ENCODE data around the gene CAMTA1. TPM values are rescaled to one million over a fixed set of nuclear protein-coding genes. Genes with fewer than 3 reads are reported as not detected.

The CAMTA1 gene
- total RNA-seq, 1 donor from 2014 or later, result 67.9 TPM

GRCh38 chr1:7032992-7033391, 247.7 kb downstream of the CAMTA1 start:
- DNase-seq (ENCODE audit: low spot score), result no peak

DNA sequence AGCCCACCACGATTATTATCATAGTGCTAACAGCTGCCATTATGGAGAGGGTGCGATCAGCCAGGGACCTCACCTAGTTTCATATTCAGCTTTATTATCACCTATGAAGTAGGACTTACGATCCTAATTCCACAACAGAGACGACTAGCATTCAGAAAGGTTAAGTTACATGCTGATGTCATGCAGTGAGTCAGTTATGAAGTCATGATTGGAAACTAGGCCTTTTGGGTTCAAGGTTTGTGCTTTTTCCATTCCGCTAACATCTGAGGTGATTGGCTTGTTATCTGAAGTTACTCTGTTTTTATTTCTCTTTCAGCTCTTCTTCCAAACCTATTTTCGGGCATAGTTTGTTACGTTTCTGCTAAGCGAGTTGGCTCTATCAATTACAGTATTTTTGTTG, 251.1 kb downstream of the CAMTA1 start:
- no peak for DNase-seq (ENCODE audit: low spot score)

DNA sequence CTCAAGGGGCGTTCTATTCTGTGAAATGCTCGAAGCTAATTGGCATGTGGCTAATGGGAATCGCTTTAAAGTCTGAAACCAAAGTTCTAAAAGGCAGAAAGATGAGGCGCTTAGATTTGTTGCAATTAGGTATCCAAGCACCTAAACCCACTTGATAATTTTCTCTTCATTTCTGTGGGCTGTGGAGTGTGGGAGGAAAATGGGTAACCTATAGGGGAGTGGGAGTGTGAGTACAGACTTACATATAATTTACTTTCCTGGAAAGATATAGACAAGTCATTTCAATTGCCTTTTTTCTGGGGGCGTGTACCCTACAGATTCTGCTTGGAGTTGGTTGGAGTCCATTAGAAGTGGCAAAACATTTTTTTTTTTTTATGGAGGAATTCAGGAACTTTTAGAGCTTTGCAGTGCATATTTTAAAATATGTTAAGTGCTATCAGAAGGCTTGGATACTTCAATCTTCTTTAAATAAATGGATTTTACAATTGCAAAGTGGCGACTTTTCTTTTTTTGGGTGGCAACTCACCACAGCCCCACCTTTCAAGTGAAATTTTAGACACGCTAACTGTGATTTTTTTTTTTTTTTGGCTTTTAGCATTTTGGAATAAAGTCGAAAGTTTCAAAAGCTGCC, 254.5 kb downstream of the CAMTA1 start:
- DNase-seq (ENCODE audit: low spot score), result no peak

- DNase-seq (ENCODE audit: low spot score), result no peak
These were observed 255.9 kb downstream of the CAMTA1 start for GRCh38 chr1:7040969-7041695.

- DNase-seq (ENCODE audit: low spot score), result no peak
These were observed 257.3 kb downstream of the CAMTA1 start for GRCh38 chr1:7042322-7043190.

- no peak for DNase-seq (ENCODE audit: low spot score)
These were observed 257.9 kb downstream of the CAMTA1 start for GRCh38 chr1:7043191-7043549.

DNA sequence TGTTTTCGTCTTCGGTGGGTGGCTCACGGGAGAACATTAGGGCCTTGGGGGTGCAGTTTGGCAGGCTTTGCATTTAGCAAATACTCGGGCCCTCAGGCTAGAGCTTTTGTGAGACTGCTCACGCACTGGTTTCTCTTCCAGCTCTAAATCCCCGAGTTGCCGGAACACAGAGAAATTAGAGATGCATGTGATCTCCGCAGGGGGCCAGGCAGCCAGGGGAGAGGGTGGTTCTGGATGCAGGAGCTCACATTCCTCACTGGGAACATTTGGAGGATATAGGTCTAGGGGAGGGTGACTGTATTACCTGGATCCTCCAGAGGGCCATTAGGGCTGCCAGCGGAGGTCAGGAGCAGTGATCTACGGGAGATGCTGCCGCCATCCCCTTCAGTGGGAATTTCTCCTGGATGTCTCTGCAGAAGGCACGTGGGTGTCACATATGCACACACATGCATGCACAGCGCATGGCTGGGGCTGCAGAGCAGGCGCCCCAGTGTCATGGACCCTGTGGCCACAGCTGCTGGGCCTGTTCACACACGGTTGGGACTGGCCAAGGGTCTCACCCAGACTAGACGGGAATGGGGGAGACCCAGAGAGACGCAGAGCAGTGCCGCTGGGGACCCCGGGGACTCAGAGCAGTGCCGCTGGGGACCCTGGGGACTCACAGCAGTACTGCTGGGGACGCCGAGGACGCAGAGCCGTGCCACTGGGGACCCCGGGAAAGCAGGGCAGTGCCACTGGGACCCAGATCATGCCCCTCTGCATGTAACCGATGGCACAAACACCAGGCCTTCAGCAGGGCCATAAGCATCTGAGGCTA, 258.7 kb downstream of the CAMTA1 start:
- DNase-seq (ENCODE audit: low spot score), result no peak

DNA sequence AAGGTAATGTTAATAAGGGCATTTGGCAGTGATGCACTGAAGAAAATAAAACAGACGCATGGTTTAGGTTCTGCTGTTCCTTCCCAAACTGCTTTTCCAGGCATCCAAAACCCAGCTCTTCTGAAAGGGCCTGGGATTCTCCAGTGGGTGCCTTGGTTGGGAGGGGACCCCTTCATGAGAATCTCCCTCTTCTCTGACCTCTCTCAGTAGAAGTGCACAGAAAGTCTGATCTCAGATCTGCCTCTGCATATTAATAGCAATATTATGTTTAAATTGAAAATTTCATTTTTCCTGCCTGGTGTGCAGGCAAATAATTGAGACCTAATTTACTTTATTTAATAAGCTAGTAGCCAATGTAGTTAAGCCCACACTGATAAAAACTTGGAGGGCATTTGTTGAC, 260.6 kb downstream of the CAMTA1 start:
- no peak for DNase-seq (ENCODE audit: low spot score)

DNA sequence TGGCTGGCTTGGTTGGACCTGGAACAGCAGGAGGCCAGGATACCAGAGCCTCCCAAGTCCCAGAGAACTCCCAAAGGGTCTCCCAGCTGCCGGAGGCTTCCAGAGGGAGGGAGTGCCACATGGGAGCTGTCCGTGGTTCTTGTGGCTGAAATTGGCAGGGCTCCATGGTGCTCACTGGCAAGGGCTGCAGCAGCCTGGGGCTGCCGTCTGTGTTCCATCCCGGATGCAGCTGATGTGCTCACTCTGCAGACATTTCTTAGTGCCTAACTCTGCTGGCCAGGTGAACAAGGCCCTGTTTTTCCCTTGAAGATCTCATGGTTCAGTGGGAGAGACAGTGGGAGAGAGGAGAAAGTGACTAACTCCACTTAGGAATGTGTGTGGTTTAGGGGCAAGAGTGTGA, 261.1 kb downstream of the CAMTA1 start:
- DNase-seq (ENCODE audit: low spot score), result peak; percentile 35

- no peak for DNase-seq (ENCODE audit: low spot score)
These were observed 261.6 kb downstream of the CAMTA1 start for GRCh38 chr1:7046891-7047290.

DNA sequence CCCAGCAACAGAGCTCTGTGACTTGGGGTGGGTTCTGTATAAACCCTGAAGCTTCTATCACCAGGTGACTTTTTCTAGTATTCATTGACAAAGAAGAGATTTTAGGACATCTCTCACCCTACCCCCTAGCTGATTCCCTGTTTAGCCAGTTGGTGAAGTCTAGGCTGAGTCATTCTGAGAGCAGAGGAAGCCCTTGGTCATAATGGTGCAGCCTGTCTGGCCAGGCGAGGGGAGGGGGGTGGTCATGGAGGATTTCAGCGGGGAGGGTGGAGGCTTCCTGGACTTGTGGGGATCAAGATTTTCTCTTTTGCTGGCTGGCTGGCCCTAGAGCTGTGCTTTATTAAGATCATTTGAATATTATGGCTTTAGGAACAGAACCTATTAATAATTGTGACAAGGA, 262.6 kb downstream of the CAMTA1 start:
- no peak for DNase-seq (ENCODE audit: low spot score)

- no peak for DNase-seq (ENCODE audit: low spot score)
These were observed 263.1 kb downstream of the CAMTA1 start for GRCh38 chr1:7048395-7048794.

DNA sequence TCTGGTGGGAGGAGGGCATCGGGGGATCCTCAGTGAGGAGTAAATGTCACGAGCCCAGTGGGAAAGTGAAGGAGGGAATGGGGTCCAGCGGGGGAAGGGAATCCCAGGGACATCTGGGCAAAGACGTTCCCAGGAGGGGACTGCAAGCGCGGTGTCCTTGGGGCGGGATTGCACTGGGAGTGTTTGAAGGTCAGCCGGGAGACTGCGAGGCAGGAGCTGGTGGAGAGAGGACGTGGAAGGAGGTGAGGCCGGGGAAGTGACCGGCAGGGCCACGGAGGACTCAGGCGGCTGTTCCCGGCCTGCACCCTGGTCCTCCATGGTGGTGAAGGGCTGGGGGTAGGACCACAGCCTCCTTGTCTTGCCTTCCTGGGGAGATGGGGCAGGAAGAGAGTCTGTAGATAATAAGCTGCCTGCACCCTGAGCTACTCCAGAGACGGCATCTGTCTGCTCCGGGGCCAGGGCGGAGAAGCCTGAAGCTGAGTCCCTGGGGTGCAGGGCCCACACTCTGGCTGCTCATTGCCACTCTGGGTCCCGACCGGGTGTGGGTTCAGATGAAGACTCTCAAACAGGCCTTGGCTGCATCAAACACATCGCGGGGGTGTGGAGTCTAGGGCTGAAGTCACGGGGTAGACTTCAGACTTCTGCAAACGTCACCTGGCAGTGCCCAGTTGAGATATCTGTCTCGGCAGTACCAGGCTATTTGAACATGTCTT, 264.8 kb downstream of the CAMTA1 start:
- no peak for DNase-seq (ENCODE audit: low spot score)

GRCh38 chr1:7050751-7051665, 265.8 kb downstream of the CAMTA1 start:
- DNase-seq (ENCODE audit: low spot score), result no peak

GRCh38 chr1:7052701-7053100, 267.4 kb downstream of the CAMTA1 start:
- DNase-seq (ENCODE audit: low spot score), result no peak

- no peak for DNase-seq (ENCODE audit: low spot score)
These were observed 275.5 kb downstream of the CAMTA1 start for GRCh38 chr1:7060745-7061144.

- DNase-seq (ENCODE audit: low spot score), result no peak
These were observed 277.2 kb downstream of the CAMTA1 start for GRCh38 chr1:7062346-7063061.

DNA sequence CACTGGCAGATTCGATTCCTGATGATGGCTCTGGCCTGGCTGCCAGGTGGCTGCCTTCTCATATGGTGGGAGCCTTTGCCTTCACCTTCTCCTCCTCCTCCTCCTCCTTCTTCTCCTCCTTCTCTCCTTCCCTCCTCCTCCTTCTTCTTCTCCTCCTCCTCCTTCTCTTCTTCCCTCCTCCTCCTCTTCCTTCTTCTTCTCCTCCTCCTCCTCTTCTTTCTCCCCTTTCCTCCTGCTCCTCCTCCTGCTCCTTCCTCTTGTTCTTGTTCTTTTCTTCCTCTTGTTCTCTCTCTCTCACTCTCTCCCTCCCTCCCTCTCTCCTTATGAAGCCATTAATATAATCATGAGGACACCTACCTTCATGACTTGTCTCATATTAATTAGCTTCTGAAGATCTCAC, 278.7 kb downstream of the CAMTA1 start:
- DNase-seq (ENCODE audit: low spot score), result no peak

- no peak for DNase-seq (ENCODE audit: low spot score)
These were observed 283.3 kb downstream of the CAMTA1 start for GRCh38 chr1:7068552-7068951.

Measured in mucosa of gallbladder (tissue), 1 donor.